SK-N-DZ (cell line): ENCODE measurements around the gene SOS1.
A peak's percentile ranks its signal among the peaks of the same experiment; 100 is the strongest.
"Not testable (repeated sequence)": the region's sequence is repeated elsewhere in the genome, so short reads cannot be mapped to it uniquely, and the experiment has no call there.

Experiments used
- DNase-seq: peaks from one replicate; pipeline ENCODE4 v3.0.0-alpha.2; 2015; ENCODE audit warnings: low spot score

SOS1 gene

DNA sequence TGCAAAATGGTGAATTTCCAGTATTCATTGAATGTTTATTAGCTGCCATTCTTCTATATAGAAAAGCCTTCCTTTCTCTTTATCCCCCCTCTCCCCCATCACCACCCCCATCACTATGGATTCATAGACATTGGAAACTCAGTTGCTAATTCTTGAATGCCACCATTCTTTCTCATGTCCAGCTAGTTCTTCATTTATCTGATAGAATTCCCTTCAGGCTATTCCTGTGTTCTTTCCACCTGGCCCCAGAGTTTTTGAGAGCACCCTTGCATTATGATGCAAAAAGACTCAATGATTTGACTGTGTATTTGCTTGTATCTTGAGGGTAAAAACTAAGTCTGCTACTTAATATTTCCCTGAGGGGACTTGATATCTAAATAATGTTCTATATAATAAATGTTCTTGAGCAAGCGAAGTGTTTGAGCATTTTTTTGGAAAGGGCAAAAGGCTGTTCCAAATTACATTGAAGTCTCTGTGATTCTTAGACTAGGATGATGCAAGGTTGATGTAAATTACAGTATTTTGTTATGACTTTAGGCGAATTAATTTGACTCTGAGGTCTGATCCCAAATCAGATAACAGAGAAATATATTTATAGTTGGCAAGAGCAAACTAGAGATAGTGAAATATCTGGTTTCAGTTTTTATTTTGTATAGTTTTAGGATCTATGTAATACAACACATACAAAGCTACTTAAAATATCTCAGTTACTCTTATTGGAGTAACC is 18.8 kb upstream of the SOS1 start:
- no peak for DNase-seq

DNA sequence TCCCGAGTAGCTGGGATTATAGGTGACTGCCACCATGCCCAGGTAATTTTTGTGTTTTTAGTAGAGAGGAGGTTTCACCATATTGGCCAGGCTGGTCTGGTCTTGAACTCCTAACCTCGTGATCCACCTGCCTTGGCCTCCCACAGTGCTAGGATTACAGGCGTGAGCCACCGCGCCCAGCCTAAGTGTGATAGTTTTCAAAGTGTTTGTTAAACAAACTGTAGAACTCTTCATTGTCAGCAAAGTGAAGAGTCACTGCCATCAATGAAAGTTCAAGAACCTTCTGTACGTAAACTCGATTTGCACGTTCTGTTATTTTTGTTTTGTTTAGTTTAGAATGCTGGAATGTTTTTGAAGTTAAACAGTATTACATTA is 18.0 kb upstream of the SOS1 start:
- no peak for DNase-seq

DNA sequence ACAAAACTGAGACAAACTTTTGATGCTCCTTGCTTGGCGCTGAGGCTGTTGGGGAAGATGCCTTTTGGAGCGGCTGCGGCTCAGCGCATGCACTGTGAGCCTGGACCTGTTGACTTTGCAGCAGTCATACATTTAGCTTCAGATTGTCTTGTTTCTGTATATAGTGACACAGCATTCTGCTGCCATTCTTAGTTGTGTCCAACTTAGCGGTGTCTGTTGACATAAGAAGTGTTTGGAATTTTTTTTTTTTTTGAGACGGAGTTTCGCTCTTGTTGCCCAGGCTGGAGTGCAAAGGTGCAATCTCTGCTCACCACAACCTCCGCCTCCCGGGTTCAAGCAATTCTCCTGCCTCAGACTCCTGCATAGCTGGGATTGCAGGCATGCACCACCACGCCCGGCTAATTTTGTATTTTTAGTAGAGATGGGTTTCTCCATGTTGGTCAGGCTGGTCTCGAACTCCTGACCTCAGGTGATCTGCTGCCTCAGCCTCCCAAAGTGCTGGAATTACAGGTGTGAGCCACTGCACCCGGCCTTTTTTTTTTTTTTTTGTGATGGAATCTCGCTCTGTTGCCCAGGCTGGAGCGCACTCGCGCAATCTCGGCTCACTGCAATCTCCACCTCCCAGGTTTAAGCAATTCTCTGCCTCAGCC is 17.5 kb upstream of the SOS1 start:
- DNase-seq = not testable (repeated sequence)

- no peak for DNase-seq
Observed at GRCh38 chr2:39136799-39137198, 15.9 kb upstream of the SOS1 start.

DNA sequence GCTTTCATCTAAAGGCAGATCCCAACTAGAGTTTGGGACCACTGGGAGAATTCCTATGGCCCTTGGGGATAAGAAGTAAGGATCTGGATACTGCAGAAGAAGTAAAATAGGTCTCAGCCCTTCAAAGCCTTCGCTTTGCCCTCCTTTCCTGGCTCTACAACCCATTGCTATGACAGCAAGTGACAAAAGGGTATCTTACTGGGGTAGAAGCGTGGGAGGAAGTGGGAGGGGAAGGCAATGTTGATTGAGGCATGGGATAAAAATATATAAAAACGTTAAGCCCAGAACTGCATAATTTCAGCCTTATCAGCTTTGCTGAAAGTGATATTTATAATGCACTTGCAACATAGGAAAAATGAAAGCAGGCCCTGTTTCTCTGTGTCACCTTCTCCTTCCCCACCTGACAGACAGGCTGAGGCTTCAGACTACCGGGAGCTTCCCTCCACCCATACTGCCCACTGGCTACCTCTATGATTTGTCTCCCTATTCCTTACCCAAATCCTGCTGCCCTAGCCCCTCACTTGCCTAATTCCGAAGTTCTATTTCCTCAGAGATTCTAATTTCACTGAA is 14.9 kb upstream of the SOS1 start:
- DNase-seq = no peak

DNA sequence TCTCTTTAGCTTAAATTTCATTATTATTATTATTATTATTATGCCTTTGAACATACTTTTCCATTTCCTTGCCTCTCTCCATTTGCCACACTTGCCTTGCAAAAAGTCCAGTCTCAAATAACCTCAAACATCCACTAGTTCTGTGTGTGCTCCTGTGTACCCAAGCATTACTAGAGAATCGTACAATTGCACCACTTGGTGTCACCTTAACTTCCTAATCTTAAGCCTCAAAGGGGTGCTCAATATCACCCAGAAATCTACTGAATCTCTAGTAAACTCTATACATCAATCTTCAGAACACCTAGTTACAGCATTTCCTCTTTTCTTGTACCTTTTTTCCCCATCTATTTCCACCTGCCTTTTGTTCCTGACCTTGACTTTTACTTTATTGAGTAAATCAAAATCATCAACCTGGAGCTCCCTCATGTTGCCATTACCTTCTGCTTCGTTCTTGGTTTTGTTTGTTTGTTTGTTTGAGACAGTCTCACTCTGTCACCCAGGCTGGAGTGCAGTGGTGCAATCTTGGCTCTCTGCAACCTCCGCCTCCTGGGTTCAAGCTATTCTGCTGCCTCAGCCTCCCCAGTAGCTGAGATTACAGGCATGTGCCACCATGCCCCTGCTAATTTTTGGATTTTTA is 12.5 kb upstream of the SOS1 start:
- DNase-seq = no peak

DNA sequence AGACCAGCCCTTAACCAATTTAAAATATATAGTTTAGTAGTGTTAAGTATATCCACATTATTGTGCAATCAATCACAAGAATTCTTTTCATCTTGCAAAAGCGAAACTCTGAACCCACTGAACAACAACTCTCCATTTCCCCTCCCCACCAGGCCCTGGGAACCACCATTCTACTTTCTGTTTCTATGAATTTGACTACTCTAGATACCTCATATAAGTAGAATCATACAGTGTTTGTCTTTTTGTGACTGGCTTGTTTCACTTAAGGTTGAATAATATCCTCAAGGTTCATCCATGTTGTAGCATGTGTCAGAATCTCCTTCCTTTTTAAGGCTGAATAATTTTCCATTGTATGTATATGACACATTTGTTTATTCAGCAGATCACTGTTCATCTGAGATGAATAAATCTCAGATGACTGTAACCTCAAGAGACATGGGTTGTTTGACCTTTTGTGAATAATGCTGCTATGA is 8.1 kb upstream of the SOS1 start:
- no peak for DNase-seq

GRCh38 chr2:39127973-39128372 is 7.1 kb upstream of the SOS1 start:
- DNase-seq = no peak

DNA sequence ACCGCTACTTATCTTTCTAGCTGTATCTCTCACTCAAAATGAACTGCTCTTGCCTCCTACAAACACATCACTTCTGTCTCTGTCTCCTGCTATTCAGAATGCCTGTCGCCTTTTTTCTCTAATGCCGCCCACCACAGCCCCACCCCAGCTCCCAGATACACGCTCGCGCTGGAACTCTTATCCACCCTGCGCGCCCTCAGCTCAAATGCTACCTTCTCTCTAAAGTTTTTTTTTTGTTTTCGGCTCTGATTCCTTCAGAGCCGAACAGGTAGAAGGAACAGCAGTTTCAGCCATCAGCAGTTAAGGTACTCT is 3.9 kb upstream of the SOS1 start:
- DNase-seq = no peak

DNA sequence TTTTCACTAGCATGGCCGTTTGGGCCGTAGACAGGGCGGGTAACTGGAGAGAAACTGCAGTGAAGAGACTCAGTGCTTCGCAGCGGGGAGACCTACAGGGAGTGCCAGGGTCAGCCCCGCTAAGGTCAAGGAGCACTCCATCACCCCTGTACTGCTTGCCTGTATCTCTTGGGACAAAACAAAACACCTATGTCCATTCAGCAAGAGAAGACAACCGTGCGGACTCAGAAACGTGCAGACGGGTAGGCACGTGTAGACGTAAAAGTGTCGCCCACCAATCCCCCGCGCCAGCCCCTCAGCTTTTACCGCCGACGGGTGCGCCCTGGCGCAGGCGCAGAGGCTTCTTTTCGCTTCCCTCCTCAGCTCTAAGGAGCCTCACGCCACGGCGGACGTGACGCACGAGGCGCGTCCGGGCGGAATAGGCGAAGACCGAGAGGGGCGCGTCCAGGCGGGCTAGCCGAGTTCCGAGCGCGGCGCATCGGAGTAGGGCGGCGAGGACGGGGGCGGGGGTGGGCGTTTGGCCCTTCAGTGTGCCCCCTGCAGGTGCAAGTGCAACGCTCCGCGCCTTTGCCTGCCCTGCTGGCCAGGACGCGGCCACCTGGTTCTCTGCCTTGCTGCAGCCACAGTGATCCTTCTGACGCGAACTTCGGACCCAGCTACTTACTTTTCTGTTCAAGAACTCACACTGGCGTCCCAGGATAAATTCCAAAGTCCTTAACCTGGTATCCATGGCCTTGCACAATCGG is 3.3 kb upstream of the SOS1 start:
- DNase-seq = peak; percentile 98

DNA sequence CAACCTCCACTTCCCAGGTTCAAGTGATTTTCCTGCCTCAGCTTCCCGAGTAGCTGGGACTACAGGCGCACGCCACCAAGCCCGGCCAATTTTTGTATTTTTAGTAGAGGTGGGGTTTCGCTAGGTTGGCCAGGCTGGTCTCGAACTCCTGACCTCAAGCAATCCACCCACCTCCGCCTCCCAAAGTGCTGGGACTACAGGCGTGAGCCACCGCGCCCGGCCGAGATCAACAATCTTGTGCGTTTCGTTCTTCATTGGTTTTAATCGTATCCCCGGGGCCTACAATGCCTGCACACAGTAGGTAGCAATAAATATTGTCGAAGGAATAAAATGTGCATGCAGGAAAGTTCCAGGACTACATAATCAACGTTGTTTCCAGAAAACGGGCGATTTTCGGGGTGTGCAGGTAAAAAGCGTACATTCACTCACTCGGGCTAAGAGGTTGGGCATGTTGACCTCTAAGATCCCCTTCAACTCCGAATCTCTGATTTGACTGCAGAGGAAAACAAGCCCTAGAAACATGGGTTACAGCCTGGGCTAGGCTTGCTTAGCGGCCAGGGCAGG is 2.7 kb upstream of the SOS1 start:
- no peak for DNase-seq

DNA sequence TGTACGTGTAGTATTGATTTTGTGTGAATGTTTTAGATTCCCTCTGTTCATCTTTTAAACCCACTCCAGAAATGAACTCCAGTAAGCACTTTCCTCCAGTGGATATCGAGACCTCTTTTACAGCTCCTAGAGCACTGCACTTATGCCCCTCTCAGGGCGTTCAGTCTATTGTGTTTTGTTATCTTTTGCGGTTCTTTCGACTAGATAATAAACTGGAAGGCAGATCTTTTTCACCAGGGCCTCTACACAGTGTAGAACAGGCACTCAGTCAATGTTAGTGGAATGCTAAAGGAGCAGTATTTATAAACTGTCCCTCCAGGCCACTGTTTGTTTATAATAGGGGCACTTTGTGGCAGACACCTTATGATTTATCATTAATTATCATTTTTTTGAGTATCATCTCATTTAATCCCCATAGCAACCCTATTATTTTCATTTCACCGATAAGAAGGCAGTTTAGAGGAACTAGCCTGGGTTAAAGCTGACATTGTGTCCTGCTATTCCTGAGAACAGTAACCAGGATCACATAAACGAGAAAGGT is 742 bp upstream of the SOS1 start:
- DNase-seq = no peak

GRCh38 chr2:39120521-39120770 is 405 bp downstream of the SOS1 start:
- DNase-seq = no peak

DNA sequence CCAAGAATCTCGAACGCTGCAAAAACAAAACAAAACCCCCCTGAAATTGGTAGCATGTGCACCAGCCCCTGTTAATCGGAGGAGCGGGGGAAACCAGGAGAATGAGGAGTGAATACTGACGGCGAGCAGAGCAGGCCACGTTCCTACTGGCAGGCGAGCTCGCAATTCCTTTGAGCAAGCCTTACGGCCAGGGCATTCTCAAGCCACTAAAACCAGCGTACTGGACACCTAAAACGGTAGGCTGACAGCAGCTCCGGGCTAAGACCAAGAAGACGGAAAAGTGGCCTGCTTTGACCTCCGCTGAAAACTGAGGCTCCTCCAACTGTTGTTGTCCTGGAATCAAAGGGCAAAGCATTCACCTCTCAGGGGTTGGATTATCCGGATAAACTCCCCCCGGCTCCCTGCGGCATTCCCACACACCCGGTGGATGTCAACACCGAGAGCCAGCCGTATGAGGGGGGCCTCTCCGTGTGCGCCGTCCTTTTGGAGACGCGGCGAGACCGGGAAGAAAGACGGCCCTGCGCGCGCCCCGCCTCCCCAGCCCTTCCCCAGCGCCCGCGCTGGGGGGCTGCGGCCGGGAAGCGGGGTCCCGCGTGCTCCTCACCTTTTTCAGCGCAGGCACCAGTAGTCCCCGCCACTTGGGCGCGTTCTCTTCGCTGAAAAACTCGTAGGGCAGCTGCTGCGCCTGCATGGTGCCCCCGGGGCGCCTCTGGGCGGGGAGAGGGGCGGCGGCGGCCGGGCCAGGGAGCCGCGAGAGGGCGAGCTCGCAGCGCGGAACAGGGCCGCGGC is 925 bp downstream of the SOS1 start:
- peak; percentile 47 for DNase-seq

- DNase-seq = no peak
Observed at GRCh38 chr2:39118786-39119499, 1.9 kb downstream of the SOS1 start.

GRCh38 chr2:39115556-39115955 is 5.3 kb downstream of the SOS1 start:
- no peak for DNase-seq

DNA sequence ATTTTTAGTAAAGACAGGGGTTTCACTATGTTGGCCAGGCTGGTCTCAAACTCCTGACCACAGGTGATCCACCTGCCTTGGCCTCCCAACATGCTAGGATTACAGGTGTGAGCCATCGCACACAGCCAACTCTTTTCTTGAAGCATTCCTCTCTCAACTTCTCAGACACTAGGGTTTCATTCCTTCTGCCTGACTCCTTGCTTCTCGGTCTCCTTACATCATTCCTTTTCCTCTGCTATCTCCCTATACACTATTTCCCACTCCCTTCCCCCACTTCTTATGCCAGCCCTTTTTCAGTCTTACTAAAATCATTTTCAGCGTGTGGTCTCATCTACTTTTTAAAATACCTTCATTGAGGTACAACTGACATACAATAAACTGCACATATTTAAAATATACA is 6.1 kb downstream of the SOS1 start:
- DNase-seq = no peak

DNA sequence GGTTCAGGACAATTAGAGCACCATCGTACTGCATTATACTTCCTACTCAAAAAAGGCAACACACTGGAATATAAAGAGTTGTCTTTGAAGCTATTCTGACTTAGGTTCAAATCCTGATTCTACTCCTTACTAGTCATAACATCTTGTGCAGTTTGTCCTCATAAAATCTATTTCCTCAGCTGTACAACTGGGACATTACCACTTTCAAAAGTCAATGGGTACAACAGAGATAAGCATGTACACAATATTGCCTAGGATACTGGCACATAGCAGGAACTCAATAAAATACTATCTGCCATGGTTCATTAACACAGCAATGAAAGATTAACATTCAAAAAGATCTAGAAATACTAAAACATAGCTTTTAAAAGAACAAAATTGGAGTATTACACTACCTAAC is 11.3 kb downstream of the SOS1 start:
- no peak for DNase-seq

- no peak for DNase-seq
Observed at GRCh38 chr2:39108377-39108776, 12.5 kb downstream of the SOS1 start.

GRCh38 chr2:39107724-39108273 is 13.1 kb downstream of the SOS1 start:
- peak; percentile 48 for DNase-seq
